ENCODE data around the gene HOGA1.
"Not testable (repeated sequence)": the region's sequence is repeated elsewhere in the genome, so short reads cannot be mapped to it uniquely, and the experiment has no call there.

Gene HOGA1

GRCh38 chr10:97560731-97561381 is 23.3 kb upstream of the HOGA1 start:
- Histone ChIP-seq H3K9ac (ENCODE audit: low read length) (peak overlapping the region; percentile 70), H3K4me3 (ENCODE audit: low read length) (peak overlapping the region; percentile 76)
- not testable (repeated sequence) for H3K36me3 ChIP-seq (ENCODE audit: control insufficient read depth, insufficient read depth, low read length, severe bottlenecking); H3K4me1 ChIP-seq (ENCODE audit: control insufficient read depth, insufficient read depth, low read length); H3K9me3 ChIP-seq (ENCODE audit: control insufficient read depth, low read length); H3K27me3 ChIP-seq (replicated peaks; ENCODE audit: control insufficient read depth, insufficient read depth, low read length); DNase-seq (ENCODE audit: low read depth)

- H3K4me1 ChIP-seq (ENCODE audit: control insufficient read depth, insufficient read depth, low read length); DNase-seq (ENCODE audit: low read depth); H3K36me3 ChIP-seq (ENCODE audit: control insufficient read depth, insufficient read depth, low read length, severe bottlenecking); H3K27me3 ChIP-seq (replicated peaks; ENCODE audit: control insufficient read depth, insufficient read depth, low read length); H3K9me3 ChIP-seq (ENCODE audit: control insufficient read depth, low read length): not testable (repeated sequence)
- H3K9ac ChIP-seq (ENCODE audit: low read length) = peak overlapping the region; percentile 70
- H3K4me3 ChIP-seq (ENCODE audit: low read length) = peak overlapping the region; percentile 76
These were observed 22.7 kb upstream of the HOGA1 start for GRCh38 chr10:97561386-97562077.

GRCh38 chr10:97562329-97562728 is 21.9 kb upstream of the HOGA1 start:
- not testable (repeated sequence) for H3K27me3 ChIP-seq (replicated peaks; ENCODE audit: control insufficient read depth, insufficient read depth, low read length); H3K9ac ChIP-seq (ENCODE audit: low read length); H3K36me3 ChIP-seq (ENCODE audit: control insufficient read depth, insufficient read depth, low read length, severe bottlenecking); H3K4me1 ChIP-seq (ENCODE audit: control insufficient read depth, insufficient read depth, low read length); H3K9me3 ChIP-seq (ENCODE audit: control insufficient read depth, low read length); DNase-seq (ENCODE audit: low read depth); H3K4me3 ChIP-seq (ENCODE audit: low read length)

- no peak for DNase-seq (ENCODE audit: low read depth)
- Histone ChIP-seq H3K4me3 (ENCODE audit: low read length) (no peak overlapping the region), H3K4me1 (ENCODE audit: control insufficient read depth, insufficient read depth, low read length) (peaks cover 8% of the 10 kb centered on the region), H3K9ac (ENCODE audit: low read length) (no peak overlapping the region), H3K36me3 (ENCODE audit: control insufficient read depth, insufficient read depth, low read length, severe bottlenecking) (peaks cover 5% of the 10 kb centered on the region), H3K9me3 (ENCODE audit: control insufficient read depth, low read length) (no peaks in the 10 kb centered on the region), H3K27me3 (replicated peaks; ENCODE audit: control insufficient read depth, insufficient read depth, low read length) (no peaks in the 10 kb centered on the region)
These were observed 20.9 kb upstream of the HOGA1 start for GRCh38 chr10:97563337-97563736.

GRCh38 chr10:97564776-97565175 is 19.4 kb upstream of the HOGA1 start:
- DNase-seq (ENCODE audit: low read depth) = no peak
- H3K4me1 ChIP-seq (ENCODE audit: control insufficient read depth, insufficient read depth, low read length) = peaks cover 8% of the 10 kb centered on the region
- H3K36me3 ChIP-seq (ENCODE audit: control insufficient read depth, insufficient read depth, low read length, severe bottlenecking) = peaks cover 19% of the 10 kb centered on the region
- no peaks in the 10 kb centered on the region for H3K9me3 ChIP-seq (ENCODE audit: control insufficient read depth, low read length)
- H3K9ac ChIP-seq (ENCODE audit: low read length) = no peak overlapping the region
- H3K4me3 ChIP-seq (ENCODE audit: low read length) = no peak overlapping the region
- H3K27me3 ChIP-seq (replicated peaks; ENCODE audit: control insufficient read depth, insufficient read depth, low read length) = no peaks in the 10 kb centered on the region

- H3K9me3 ChIP-seq (ENCODE audit: control insufficient read depth, low read length) = no peaks in the 10 kb centered on the region
- no peaks in the 10 kb centered on the region for H3K27me3 ChIP-seq (replicated peaks; ENCODE audit: control insufficient read depth, insufficient read depth, low read length)
- peaks cover 35% of the 10 kb centered on the region for H3K36me3 ChIP-seq (ENCODE audit: control insufficient read depth, insufficient read depth, low read length, severe bottlenecking)
- DNase-seq (ENCODE audit: low read depth) = no peak
- no peak overlapping the region for H3K9ac ChIP-seq (ENCODE audit: low read length)
- no peak overlapping the region for H3K4me3 ChIP-seq (ENCODE audit: low read length)
- H3K4me1 ChIP-seq (ENCODE audit: control insufficient read depth, insufficient read depth, low read length) = peaks cover 4% of the 10 kb centered on the region
These were observed 17.7 kb upstream of the HOGA1 start for GRCh38 chr10:97566336-97566996.

- H3K9ac ChIP-seq (ENCODE audit: low read length) = no peak overlapping the region
- no peak overlapping the region for H3K4me3 ChIP-seq (ENCODE audit: low read length)
- no peaks in the 10 kb centered on the region for H3K9me3 ChIP-seq (ENCODE audit: control insufficient read depth, low read length)
- H3K4me1 ChIP-seq (ENCODE audit: control insufficient read depth, insufficient read depth, low read length) = peaks cover 11% of the 10 kb centered on the region
- no peaks in the 10 kb centered on the region for H3K27me3 ChIP-seq (replicated peaks; ENCODE audit: control insufficient read depth, insufficient read depth, low read length)
- no peak for DNase-seq (ENCODE audit: low read depth)
- peaks cover 36% of the 10 kb centered on the region for H3K36me3 ChIP-seq (ENCODE audit: control insufficient read depth, insufficient read depth, low read length, severe bottlenecking)
These were observed 16.3 kb upstream of the HOGA1 start for GRCh38 chr10:97567891-97568290.

- peaks cover 22% of the 10 kb centered on the region for H3K4me1 ChIP-seq (ENCODE audit: control insufficient read depth, insufficient read depth, low read length)
- peaks cover 36% of the 10 kb centered on the region for H3K36me3 ChIP-seq (ENCODE audit: control insufficient read depth, insufficient read depth, low read length, severe bottlenecking)
- no peaks in the 10 kb centered on the region for H3K9me3 ChIP-seq (ENCODE audit: control insufficient read depth, low read length)
- H3K27me3 ChIP-seq (replicated peaks; ENCODE audit: control insufficient read depth, insufficient read depth, low read length) = no peaks in the 10 kb centered on the region
- H3K9ac ChIP-seq (ENCODE audit: low read length) = no peak overlapping the region
- H3K4me3 ChIP-seq (ENCODE audit: low read length) = no peak overlapping the region
- DNase-seq (ENCODE audit: low read depth) = no peak
These were observed 13.9 kb upstream of the HOGA1 start for GRCh38 chr10:97570146-97570788.

GRCh38 chr10:97570789-97571471 is 13.3 kb upstream of the HOGA1 start:
- DNase-seq (ENCODE audit: low read depth) = no peak

GRCh38 chr10:97571622-97572021 is 12.6 kb upstream of the HOGA1 start:
- Histone ChIP-seq H3K9me3 (ENCODE audit: control insufficient read depth, low read length) (no peaks in the 10 kb centered on the region), H3K4me1 (ENCODE audit: control insufficient read depth, insufficient read depth, low read length) (peaks cover 17% of the 10 kb centered on the region), H3K4me3 (ENCODE audit: low read length) (no peak overlapping the region), H3K36me3 (ENCODE audit: control insufficient read depth, insufficient read depth, low read length, severe bottlenecking) (peaks cover 36% of the 10 kb centered on the region), H3K9ac (ENCODE audit: low read length) (no peak overlapping the region), H3K27me3 (replicated peaks; ENCODE audit: control insufficient read depth, insufficient read depth, low read length) (no peaks in the 10 kb centered on the region)
- no peak for DNase-seq (ENCODE audit: low read depth)

More at GRCh38 chr10:97570789-97571471, 13.3 kb upstream of the HOGA1 start:
- Histone ChIP-seq H3K4me1 (ENCODE audit: control insufficient read depth, insufficient read depth, low read length) (peaks cover 22% of the 10 kb centered on the region), H3K36me3 (ENCODE audit: control insufficient read depth, insufficient read depth, low read length, severe bottlenecking) (peaks cover 36% of the 10 kb centered on the region), H3K9ac (ENCODE audit: low read length) (no peak overlapping the region), H3K9me3 (ENCODE audit: control insufficient read depth, low read length) (no peaks in the 10 kb centered on the region), H3K27me3 (replicated peaks; ENCODE audit: control insufficient read depth, insufficient read depth, low read length) (no peaks in the 10 kb centered on the region), H3K4me3 (ENCODE audit: low read length) (no peak overlapping the region)
